ENCODE results near the gene NUP42. TPM values are rescaled to one million over a fixed set of nuclear protein-coding genes. Genes with fewer than 3 reads are reported as not detected.
"Not testable (repeated sequence)": the region's sequence is repeated elsewhere in the genome, so short reads cannot be mapped to it uniquely, and the experiment has no call there.

NUP42 gene
- total RNA-seq, 1 experiment from 2014 or later: 48.6 TPM

- H3K27ac ChIP-seq (ENCODE audit: low read length): no peak overlapping the region
- ATAC-seq (no peak), DNase-seq (no peak)
- no TSS peak for BruUV-seq (replicated peaks)
- intact Hi-C loops (cut with micrococcal nuclease): no loop called here
- no peak overlapping the region for H2AFZ ChIP-seq (ENCODE audit: low read length)
- no peak overlapping the region for H3K4me3 ChIP-seq (ENCODE audit: low read length)
- TF ChIP-seq CTCF (conservative IDR thresholded peaks at IDR 0.05; ENCODE audit: low read depth, low read length): no peak
- no peak for TF ChIP-seq EZH2phosphoT487 (IDR thresholded peaks at IDR 0.05; ENCODE audit: borderline replicate concordance, low read length)
- TF ChIP-seq EZH2 (IDR thresholded peaks at IDR 0.05; ENCODE audit: low read length, unreplicated experiment): no peak
- H3K9ac ChIP-seq (ENCODE audit: low read length): no peak overlapping the region
- H4K20me1 ChIP-seq (ENCODE audit: low read length): no peaks in the 10 kb centered on the region
- no peaks in the 10 kb centered on the region for H3K27me3 ChIP-seq (ENCODE audit: low read length)
- CTCF ChIA-PET: no interaction called here
- no peaks in the 10 kb centered on the region for H3K9me2 ChIP-seq (replicated peaks; ENCODE audit: low read length)
- H3K79me2 ChIP-seq (ENCODE audit: low read length): no peaks in the 10 kb centered on the region
- no peaks in the 10 kb centered on the region for H3F3A ChIP-seq (ENCODE audit: low read length, unreplicated experiment)
- no peaks in the 10 kb centered on the region for H3K36me3 ChIP-seq (ENCODE audit: low read depth, low read length)
- no peaks in the 10 kb centered on the region for H3K4me1 ChIP-seq (ENCODE audit: insufficient read depth, low read length)
- no peaks in the 10 kb centered on the region for H3K9me3 ChIP-seq (ENCODE audit: low read length)
- POLR2A ChIA-PET (ENCODE audit: unreplicated experiment): no interaction called here
- no peak overlapping the region for H3K4me2 ChIP-seq (ENCODE audit: low read length)
Observed at GRCh38 chr7:23220690-23221305, 39.0 kb downstream of the NUP42 start.

- H3F3A ChIP-seq (ENCODE audit: low read length, unreplicated experiment): no peaks in the 10 kb centered on the region
- H4K20me1 ChIP-seq (ENCODE audit: low read length): no peaks in the 10 kb centered on the region
- H3K27ac ChIP-seq (ENCODE audit: low read length): no peak overlapping the region
- TF ChIP-seq EZH2phosphoT487 (IDR thresholded peaks at IDR 0.05; ENCODE audit: borderline replicate concordance, low read length) (no peak), CTCF (conservative IDR thresholded peaks at IDR 0.05; ENCODE audit: low read depth, low read length) (no peak)
- H3K4me2 ChIP-seq (ENCODE audit: low read length): no peak overlapping the region
- no peaks in the 10 kb centered on the region for H3K27me3 ChIP-seq (ENCODE audit: low read length)
- no peaks in the 10 kb centered on the region for H3K4me1 ChIP-seq (ENCODE audit: insufficient read depth, low read length)
- H3K36me3 ChIP-seq (ENCODE audit: low read depth, low read length): no peaks in the 10 kb centered on the region
- intact Hi-C loops (cut with micrococcal nuclease): no loop called here
- ATAC-seq (no peak; the same call in 1 of the 2 replicates), DNase-seq (no peak)
- no peaks in the 10 kb centered on the region for H3K79me2 ChIP-seq (ENCODE audit: low read length)
- no peaks in the 10 kb centered on the region for H3K9me2 ChIP-seq (replicated peaks; ENCODE audit: low read length)
- no TSS peak for BruUV-seq (replicated peaks)
- H3K9ac ChIP-seq (ENCODE audit: low read length): no peak overlapping the region
- no peaks in the 10 kb centered on the region for H3K9me3 ChIP-seq (ENCODE audit: low read length)
- ChIA-PET CTCF (no interaction called here), POLR2A (ENCODE audit: unreplicated experiment) (no interaction called here)
- no peak overlapping the region for H3K4me3 ChIP-seq (ENCODE audit: low read length)
- H2AFZ ChIP-seq (ENCODE audit: low read length): no peak overlapping the region
Observed at GRCh38 chr7:23222439-23223030, 40.7 kb downstream of the NUP42 start.

- not testable (repeated sequence) for DNase-seq
Observed at GRCh38 chr7:23224364-23224763, 42.5 kb downstream of the NUP42 start.

More at GRCh38 chr7:23224364-23224763, 42.5 kb downstream of the NUP42 start:
- H3K36me3 ChIP-seq (ENCODE audit: low read depth, low read length); H3K9me2 ChIP-seq (replicated peaks; ENCODE audit: low read length); H3K79me2 ChIP-seq (ENCODE audit: low read length); H3K4me2 ChIP-seq (ENCODE audit: low read length); H3K4me3 ChIP-seq (ENCODE audit: low read length); ATAC-seq; CTCF ChIA-PET; H3K9me3 ChIP-seq (ENCODE audit: low read length); H4K20me1 ChIP-seq (ENCODE audit: low read length); intact Hi-C loops (cut with micrococcal nuclease); H3K4me1 ChIP-seq (ENCODE audit: insufficient read depth, low read length); H3F3A ChIP-seq (ENCODE audit: low read length, unreplicated experiment); POLR2A ChIA-PET (ENCODE audit: unreplicated experiment); BruUV-seq (replicated peaks); H3K9ac ChIP-seq (ENCODE audit: low read length); H3K27me3 ChIP-seq (ENCODE audit: low read length); H2AFZ ChIP-seq (ENCODE audit: low read length); H3K27ac ChIP-seq (ENCODE audit: low read length): not testable (repeated sequence)

Data from PC-3 (cell line).